HG03064 (cell line): Measurements from ENCODE around the gene ARL10.

Experiments used
- ATAC-seq: cut with Tn5 transposase; IDR thresholded peaks from one replicate; pipeline ENCODE4 v1.9.1; 2021; ENCODE audit warnings: low read depth; ENCODE audit not compliant: unreplicated experiment

Gene ARL10, protein sequence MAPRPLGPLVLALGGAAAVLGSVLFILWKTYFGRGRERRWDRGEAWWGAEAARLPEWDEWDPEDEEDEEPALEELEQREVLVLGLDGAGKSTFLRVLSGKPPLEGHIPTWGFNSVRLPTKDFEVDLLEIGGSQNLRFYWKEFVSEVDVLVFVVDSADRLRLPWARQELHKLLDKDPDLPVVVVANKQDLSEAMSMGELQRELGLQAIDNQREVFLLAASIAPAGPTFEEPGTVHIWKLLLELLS

DNA sequence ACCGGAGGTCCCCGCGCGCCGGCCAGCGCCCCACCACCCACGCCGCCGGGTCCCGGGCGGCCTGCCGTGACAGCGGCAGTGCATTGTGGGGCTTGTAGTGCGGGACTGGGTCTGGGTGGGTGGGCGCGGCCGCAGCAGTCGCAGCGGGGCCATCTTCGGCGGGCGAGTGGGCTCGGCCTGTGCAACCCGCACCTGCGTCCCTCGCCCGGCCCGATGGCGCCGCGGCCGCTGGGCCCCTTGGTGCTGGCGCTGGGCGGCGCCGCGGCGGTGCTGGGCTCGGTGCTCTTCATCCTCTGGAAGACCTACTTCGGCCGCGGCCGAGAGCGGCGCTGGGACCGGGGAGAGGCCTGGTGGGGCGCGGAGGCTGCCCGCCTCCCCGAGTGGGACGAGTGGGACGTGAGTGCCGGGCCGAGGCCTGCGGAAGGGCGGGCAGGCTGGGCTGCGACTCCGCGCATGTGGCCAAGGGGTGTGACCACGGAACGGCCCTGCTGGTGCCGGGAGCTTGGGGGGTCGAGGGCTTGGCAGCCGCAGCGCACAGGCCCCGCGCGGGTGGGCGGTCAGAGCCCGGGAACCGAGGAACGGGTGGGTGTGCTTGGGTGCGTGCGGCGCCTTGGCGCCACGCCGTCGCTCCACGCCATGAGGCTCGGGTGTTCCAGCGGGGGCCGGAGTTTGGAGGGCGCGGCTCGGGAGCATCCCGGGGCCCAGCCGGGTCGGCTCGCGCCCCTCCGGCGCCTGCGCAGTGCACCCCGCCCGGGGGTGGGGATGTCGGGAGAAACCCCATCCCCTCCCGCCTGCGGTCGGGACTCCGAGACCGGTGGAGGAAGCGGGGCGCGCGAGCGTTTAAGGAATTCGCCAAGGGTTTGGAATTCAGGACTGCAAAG lies at the start of gene ARL10:
TSS of gene ARL10 (plus strand) at position 137 of the 881 bp plus-strand sequence. CDS start at position 214, 77 bp downstream.
- peak; percentile 33 for ATAC-seq

DNA sequence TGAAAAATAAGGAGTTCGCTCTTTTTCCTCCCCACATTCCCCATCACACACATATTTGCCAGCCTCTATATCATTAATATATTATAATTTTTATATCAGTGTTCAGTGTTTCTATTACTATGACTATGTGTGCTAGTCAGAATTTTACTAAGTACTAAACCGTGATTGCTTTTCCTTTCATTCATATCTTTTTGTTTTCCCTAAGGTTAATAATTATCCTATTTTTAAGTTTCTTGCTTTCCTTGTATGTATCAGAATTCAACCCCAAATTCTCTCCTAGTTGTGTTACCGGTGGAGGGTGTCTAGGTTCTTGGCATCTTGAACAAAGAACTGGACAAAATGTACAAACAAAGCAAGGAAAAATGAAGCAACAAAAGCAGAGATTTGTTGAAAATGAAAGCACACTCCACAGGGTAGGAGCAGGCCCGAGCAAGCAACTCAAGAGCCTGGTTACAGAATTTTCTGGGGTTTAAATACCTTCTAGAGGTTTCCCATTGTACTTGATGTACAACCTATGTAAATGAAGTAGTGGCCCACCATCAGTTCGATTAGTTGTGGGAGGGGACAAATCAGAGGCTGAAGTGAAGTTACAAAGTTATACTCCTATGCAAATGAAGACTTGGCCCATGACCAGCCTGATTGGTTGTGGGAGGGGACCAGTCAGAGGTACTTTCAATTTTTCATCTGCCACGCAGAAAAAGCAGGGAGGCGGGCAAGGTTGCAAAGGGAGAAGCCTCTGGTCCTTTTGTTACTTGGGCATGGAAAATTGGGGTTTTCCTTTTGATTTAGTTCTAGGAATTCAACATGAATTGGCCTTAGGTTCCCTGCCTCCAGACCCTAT lies 47.5 kb upstream of the ARL10 start:
- ATAC-seq, result no peak

DNA sequence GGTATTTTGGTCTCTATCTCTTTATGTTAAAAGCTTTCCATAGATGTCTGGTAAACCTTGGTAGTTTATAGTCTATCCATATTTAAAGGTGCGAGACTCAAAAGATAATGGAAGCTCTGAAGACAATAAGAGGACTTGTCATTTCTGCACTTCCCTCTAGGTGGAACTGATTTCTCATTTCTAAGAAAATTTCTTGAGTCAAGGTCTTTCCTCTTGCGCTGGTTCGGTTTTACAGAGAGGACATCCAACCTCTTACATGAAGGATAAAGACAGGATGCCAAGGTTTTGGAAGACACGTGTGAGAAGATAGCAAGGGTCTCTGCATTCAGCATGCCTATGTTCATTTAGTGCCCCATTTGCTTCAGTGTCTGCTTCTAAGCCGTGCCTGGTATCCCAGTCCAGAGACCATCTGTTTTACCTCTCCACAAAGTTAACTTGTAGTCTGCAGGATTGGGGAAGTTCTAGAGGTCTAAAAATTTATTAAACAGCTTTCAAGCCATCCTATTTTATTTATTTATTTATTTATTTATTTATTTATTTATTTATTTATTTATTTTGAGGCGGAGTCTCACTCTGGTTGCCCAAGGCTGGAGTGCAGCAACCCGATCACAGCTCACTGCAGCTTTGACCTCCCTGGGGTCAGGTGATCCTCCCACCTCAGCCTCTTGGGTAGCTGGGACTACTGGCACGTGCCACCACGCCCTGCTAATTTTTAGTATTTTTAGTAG lies 45.3 kb upstream of the ARL10 start:
- ATAC-seq, result no peak

DNA sequence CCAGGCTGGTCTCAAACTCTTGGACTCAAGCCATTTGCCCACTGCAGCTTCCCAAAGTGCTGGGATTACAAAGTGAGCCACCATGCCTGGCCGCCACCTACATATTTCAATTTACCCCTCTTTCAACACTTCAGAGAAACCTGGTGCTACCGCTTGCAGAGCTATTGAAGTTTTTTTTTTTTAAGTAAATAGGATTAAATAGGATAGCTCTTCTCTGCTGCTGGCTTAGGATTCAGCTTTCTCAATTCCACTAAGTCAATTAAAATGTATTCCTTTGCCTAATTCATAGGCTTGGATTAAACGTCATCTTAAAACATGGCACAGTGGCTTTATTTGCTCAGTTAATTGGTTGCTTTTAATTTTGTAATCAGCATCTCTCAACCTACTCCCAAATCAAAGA lies 44.7 kb upstream of the ARL10 start:
- ATAC-seq, result no peak

DNA sequence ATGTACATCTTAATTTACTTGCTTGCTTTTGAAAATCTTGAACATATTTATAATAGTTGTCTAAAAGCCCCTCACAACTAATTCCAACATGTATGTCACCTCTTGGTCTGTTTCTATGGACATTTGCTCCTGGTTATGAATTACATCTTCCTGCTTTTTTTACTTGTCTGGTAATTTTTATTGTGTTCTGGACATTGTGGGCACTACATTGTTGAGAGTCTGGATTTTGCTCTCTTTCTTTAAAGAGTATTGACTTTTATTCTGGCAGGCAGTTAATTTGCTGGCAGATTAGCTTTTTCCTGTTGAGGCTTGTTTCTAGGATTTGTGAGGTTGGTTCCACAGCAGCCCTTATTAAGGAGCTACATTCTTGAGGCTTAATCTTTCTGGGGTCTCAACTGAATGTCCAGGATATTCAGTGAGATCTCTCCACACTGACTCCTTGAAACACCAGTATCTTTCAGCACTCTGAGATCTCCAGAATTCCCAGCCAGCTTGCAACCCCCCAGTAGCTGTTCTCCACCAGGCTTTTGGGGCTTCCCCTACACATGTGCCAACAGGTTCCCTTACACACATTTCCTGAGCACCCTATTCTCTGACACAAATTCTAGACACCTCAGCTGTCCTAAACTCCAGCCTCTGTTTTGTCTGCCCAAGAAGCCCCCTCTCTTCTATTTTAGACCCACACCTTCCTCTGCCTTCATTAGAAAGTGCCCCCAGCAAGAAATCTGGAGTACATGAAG lies 31.1 kb upstream of the ARL10 start:
- no peak for ATAC-seq

DNA sequence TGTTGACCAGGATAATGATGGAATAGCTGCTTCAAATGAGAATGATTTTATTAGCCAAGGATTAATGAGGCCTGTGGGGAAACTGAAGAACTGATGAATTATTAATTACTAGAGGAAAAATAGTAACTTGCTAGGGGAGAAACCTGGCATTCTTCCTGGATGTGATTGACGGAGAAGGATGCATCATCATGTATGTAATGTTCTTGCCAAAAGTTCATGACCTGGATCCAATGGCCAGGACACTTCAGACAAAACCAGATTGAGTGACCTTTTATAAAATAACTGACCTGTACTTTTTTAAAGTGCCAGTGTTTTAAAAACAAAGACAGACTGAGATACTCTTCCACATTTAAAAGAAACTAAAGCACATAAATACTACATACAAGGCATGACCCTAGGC lies 27.4 kb upstream of the ARL10 start:
- no peak for ATAC-seq

DNA sequence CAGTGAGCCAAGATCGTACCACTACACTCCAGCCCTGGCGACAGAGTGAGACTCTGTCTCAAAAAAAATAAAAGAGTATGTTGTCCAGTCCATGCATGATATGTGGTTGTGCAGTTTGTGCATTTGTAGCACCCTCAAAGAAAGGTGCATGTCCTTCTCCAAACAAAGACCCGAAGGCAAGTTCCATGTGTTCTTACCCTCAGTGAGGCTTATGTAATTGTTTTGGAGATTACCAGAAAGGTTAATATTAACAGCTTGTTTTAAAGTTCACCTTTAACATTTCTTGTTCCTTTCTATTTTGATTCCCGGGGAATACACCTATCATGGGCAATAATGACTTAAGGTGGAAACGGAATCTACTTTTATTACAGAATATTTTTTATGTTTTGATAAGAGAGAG lies 26.0 kb upstream of the ARL10 start:
- ATAC-seq, result no peak

DNA sequence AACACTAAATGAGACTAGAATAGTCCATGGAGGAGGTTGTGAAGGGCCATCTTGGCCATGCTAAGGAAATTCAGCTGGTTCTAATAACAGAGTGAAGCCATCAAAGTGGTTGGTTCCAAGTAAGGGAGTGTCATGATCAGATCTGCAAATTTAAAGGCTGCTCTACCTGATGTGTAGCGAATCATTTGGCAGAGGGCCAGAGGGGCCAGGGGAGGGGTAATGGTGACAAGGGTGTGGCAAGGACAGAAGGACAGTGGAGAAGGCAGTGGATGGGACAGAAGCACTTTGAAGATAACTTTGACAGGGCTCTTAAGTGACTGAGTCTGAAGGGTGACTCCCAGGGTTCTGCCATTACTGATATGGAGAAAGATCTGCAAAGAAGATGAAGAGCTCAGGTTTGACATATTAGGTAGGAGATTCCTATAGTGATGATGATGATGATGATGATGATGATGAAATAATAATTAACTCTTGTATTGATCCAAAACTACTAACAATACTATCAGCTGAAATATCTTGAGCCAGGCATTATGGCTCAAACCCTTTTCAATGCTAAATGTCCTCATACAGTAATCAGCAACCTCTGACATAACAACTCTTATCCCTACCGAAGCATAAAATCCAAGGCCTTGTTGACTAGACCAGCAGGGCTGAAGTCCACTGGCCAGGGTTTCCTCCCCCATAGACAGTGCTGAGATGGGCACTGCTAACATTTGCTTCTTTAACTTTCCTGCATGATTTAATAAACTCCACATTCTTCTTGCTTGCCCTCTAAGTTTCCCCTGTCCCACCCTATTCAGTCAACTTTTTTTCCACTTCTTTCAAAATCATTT lies 23.7 kb upstream of the ARL10 start:
- no peak for ATAC-seq

DNA sequence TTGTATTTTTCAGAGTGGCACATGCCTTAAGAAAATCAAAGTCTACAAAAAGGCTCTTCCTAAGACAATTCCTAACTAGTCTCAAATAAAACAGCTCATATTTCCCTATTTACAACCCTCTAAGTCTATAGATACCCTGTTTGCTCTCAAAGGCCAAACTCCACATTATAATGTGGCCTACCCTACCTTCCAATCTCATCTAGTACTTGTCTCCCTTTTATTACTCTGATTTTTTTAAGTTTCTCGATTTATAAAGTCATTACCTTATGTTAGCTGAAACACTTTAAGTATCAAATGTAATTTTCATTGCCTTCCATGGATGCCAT lies 23.2 kb upstream of the ARL10 start:
- no peak for ATAC-seq

DNA sequence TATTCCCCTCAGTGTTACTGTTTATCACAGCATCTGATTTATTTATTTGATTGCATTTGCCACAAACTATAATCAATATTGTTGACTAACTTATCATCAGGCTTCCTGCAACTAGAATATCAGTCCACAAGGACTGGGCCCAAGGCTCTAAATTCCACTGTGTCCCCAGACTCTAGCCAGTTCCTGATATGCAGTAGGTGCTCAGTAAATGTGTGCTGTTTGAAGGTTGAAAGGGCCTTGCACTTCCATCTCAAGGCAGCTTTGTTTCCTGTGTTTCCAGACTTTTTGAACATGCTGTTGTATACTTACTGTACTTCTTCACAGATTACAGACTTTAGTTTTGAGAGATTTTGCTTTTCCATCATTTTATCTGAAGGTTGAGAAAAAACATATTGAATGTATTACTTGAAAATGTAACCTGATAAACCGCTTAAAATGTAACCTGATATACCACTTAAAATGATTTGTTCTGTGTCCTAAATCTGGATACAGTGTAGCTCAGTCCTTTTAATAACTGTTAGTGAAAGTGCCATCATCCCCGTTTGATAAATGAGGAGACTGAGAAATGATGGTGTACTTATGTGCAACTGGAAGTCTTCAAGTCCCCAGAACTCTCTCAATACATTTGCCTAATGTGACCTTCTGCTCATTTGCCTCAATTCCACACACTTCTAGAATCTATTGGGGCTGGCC lies 22.4 kb upstream of the ARL10 start:
- no peak for ATAC-seq

DNA sequence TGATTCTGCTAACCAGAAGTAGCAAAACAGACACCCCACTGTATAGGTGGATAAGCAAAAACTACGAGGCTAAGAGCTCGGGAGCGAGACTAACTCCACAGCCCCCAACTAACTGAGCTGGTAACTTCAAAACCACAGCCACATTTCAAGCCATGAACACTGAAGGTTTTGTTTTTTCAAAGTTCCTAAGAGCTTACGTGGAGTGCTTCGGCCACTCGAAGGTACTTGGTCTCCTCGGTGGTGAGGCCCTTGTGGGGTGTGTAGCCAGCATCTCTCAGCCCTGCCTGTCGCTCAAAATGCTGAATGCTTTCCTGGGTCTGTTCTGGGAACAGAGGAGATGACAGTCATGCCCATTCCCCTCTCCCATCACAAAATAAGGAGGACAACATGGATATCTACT lies 14.9 kb upstream of the ARL10 start:
- ATAC-seq, result no peak

DNA sequence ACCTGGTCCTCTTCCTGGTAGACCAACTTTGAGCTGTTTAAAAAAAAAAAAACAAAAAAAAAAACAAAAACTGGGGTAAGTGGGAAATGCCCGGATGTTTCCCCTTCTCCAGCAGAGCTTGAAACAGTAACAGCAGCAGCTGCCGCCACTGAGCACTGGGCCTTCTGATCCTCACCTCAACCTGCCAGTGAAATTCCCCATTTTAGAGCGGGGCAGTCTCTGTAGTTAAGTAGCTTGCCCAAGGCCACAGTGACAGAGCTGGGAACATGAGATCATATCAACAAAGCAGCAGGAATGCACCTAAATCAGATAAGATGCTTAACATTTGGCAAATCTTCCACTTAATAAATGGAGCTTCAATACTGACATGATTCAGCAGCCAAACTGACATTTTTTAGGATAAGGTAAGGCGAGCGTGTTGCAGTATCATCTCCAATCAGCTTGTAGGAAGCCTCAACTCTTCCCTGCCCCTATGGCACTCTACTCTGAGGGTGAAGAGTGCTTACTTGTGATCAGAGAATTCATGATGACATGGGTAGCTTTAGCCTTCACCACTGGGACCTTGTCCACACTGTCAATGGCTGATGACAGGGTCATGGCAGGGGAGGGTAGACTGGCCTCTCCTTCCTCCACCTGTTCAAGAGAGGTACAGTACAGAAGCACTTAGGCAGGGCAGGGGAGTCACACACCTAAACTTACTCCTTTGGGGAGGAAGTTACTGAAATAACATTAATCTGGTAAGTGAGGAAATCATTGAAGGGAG lies 13.0 kb upstream of the ARL10 start:
- no peak for ATAC-seq

DNA sequence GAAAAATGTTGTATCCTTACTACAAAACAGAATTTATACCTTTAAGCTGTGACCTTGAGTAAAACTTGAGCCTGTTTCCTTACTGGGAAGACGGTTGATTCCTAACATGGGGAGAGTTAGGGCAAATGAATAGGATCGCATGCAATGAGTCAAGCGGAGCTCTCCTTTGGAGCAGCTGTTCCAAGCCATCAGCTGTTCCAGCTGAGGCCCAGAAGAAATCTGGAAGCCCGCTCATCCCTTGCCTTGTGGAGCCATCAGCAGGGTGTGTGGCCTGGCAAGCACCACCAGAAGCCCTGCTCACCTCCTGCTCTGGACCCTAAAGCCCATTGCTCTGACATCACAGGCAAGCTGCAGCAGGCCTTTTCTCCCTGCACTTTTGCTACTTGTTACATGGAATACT lies 11.8 kb upstream of the ARL10 start:
- ATAC-seq, result no peak

DNA sequence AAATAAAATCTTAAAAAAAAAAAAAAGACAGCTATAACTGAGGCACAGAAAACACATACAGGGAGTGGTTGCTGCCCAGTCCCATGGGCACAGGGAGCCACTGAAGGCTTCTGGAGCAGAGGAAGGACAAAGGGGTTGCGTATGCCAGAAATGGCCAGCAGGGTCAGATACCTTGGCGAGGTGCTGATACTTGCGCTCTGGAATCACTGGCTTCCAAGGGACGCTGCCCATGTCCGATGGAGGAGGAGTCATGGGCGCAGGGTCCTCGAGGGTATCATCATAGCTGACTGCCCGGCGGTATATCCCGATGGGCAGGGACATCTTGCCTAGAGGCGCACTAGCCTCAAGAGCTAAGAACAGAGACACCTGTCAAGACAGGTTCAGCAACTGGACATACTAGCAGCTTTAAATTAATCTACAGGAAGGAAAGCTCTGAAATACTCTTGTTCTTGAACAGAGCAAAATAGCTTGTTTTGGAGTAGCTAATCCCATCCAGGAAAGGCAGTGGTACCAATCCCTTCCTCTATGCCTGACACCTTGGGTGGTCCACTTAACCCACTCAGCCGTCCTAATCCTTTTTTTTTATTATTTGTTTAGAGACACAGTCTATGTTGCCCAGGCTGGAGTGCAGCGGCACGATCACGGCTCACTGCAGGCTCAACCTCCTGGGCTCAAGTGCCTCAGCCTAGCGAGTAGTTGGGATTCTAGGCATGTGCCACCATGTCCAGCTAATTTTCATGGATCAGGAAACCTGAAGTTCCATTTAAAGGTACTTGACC lies 9.7 kb upstream of the ARL10 start:
- no peak for ATAC-seq

DNA sequence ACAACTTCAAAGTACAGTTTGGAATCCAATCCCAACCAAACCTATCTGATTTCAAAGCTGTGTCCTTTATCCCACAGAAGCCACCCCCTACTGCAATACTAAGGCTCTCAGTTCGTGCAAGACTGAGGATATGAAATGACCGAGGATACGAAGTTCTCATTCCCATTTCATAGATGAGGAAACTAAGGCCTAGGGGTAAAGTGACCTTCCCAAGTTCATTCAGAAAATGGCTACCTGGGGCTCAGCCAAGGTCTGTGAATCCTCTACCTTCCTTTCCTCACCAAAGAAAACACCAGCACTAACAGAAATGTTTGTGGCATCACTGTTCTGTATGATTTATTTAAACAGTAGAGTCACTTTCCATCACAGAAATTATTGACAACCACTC lies 9.1 kb upstream of the ARL10 start:
- ATAC-seq, result no peak

DNA sequence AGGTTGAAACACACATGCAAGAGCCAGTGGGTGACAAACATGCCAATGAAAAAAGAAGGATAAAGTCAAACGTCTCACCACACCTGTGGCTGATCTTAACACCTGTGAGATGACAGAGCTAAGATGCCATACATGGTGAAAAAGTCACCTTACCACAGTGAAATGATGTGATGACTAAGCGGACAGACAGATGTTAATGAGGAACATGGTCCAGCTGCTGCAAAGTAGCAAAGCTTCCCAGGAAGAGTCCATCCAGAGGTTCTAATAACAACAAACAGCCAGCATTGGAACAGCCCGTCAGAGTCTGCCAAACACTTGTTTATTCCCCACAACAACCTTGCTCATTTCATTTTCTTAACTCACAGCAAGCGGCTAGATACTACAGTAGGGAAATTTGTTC lies 5.6 kb upstream of the ARL10 start:
- ATAC-seq, result no peak

DNA sequence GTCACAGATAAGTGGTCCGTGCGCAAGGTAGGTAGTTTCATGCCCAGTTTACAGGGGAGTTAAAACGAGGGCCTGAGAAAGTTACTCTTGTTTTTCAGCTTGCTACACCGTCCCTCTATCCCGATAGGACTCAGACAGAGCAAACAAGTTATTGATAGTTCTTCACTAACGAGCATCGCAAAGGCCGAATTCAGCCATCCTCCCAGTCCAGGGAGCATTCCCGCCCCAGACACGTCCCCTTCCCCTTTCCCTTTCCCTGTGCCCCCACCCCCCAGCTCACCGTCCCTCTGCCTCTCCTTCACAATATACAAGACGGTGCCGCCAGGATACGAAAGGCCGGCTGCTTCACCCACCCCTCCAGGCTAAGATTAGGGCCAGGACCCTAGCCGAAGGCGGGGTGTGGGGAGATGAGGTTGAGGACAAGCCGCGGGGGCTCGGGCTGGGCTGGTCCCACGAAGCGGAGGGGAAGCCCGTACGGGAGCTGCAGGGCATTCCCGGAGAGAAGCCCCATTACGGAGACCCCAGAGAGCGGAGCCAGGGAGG lies 4.3 kb upstream of the ARL10 start:
- no peak for ATAC-seq
